Stimulated activated naive CD4-positive, alpha-beta T cell treated with Interleukin-2 at 50 U/mL for 16 hours (primary cell): ENCODE measurements around the gene AP1B1.

ENCODE experiments used
- DNase-seq: peaks from one replicate; lab custom pipeline; 2025; lab: John Stamatoyannopoulos, UW

The AP1B1 gene

GRCh38 chr22:29331658-29332300 lies 56.6 kb downstream of the AP1B1 start:
- DNase-seq = no peak

GRCh38 chr22:29331213-29331612 lies 57.2 kb downstream of the AP1B1 start:
- no peak for DNase-seq

GRCh38 chr22:29330753-29331152 lies 57.6 kb downstream of the AP1B1 start:
- DNase-seq = no peak

- DNase-seq = no peak
Observed at GRCh38 chr22:29330291-29330690, 58.1 kb downstream of the AP1B1 start.

- no peak for DNase-seq
Observed at GRCh38 chr22:29329581-29329980, 58.8 kb downstream of the AP1B1 start.

DNA sequence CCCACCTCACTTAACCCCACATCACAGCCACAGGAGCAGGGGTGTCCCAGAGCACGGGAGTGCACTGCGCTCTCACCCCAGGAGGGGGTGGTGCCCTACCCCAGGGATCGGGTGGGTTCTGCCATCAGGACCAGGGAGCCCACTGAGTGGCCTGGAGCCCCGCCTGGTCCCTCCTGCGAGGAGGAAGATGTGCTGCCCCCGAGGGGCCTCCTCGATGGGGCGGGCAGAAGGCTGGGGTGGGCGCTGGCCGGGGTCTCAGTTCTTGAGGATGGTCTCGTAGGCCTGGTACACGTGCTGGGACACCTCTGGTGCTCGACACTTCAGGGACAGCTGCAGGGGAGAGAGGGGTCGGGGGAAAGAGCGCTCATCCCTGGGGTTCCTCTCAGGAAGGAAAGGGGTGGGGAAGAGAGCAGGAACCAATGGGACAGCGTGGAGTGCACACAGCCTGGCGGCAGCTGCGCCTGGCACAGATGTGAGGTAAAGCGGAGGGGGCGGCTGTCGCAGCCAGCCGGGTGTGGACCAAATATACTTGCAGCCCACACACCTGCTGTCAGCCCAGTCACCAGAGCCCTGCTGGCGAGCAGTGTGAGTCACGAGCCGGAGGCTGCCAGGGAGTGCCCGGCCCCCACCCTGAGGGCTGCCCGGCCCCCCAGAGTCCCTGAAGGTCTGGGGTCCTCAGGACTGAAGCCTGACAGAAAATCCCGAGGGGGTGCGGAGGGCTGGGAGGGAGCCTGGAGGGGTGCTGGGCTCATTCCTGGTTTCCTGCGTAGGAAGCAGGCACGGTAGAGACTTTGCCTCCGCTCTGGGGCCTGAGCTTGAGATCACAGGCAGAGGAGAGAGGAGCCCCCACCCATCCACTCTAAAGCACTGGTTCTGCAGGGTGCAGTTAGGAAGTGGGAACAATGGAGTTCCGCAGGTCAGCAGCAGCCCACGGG lies 59.5 kb downstream of the AP1B1 start:
- no peak for DNase-seq

- DNase-seq = no peak
Observed at GRCh38 chr22:29328055-29328454, 60.3 kb downstream of the AP1B1 start.

- DNase-seq = no peak
Observed at GRCh38 chr22:29327089-29327764, 61.1 kb downstream of the AP1B1 start.

GRCh38 chr22:29326481-29326880 lies 61.9 kb downstream of the AP1B1 start:
- DNase-seq = no peak

DNA sequence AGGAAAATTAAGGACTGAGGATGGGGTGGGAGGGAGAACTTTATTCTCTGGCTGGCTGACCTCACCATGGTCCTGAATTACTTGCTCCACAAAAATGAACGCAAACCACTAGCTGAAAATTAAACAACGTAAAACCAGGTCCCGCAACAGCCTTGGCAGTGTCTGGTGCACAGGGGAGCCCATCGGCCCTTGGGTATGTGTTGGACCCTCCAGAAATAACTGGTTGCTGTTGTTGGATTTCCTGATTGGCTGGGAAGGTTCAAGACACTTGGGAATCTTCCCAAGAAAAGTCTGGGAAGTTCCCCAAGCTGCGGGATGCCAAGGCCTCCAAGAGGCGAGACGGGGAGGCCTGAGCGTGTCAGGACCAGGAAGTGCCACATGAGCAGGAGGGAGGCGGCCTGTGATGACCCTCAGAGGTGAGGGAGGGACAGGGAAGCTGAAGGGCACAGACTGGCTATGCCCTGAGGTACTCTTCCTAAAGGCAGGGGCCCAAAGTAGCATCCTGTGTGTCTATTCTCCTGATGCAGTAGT lies 62.5 kb downstream of the AP1B1 start:
- DNase-seq = no peak

- DNase-seq = no peak
Observed at GRCh38 chr22:29325356-29325755, 63.0 kb downstream of the AP1B1 start.

GRCh38 chr22:29323641-29324040 lies 64.7 kb downstream of the AP1B1 start:
- no peak for DNase-seq

GRCh38 chr22:29320546-29320945 lies 67.8 kb downstream of the AP1B1 start:
- no peak for DNase-seq

DNA sequence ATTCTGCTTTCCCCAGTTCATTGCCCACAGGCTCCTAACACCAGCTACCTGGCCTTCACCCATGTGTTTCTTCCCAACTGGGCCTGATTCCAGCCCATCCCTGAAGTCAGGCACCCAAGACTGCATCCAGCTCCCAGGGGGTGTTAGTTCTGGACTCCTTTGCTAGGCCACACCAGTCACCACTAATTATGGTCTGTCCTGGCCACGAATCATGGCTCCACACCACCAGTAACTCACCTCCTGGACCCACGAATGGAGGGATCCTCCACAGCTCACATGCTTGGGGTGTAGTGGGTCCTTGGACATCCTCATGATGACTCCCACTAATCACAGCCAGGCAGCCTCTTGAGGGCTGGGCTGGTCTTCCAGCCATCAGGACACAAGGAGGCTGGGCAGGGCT lies 69.3 kb downstream of the AP1B1 start:
- no peak for DNase-seq

GRCh38 chr22:29317827-29318454 lies 70.4 kb downstream of the AP1B1 start:
- no peak for DNase-seq

DNA sequence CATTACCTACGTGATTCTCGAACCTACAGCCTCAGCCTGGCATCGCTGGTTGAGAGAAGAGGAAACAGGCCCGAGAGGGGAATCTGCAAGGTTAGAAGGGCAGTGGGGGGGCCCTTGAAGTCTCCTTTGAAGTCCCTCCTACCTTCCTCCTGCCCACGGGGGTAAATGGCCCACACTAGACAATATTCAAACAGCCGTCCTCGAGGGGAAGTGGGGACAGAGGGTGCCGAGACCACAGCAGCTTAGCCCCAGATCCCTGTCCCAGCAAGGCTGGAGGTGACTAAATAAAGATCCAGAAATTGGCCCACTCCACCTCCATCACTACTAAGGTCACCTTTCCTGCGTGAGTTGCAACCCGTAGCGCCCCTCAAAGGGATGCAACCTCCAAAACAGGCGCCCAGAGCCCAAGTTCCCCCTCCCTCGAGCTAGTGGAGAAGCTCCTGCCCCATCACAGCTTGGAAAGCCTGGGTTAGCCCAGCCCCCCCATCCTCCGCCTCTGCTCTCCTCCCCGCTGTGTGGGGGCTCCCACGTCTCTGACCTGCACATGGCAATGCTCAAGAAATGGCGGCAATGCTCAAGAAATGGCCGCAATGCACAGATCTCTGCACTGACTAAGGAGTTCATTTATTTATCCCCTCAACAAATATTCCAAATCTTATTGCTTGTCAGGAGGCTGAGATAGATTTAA lies 72.1 kb downstream of the AP1B1 start:
- no peak for DNase-seq

DNA sequence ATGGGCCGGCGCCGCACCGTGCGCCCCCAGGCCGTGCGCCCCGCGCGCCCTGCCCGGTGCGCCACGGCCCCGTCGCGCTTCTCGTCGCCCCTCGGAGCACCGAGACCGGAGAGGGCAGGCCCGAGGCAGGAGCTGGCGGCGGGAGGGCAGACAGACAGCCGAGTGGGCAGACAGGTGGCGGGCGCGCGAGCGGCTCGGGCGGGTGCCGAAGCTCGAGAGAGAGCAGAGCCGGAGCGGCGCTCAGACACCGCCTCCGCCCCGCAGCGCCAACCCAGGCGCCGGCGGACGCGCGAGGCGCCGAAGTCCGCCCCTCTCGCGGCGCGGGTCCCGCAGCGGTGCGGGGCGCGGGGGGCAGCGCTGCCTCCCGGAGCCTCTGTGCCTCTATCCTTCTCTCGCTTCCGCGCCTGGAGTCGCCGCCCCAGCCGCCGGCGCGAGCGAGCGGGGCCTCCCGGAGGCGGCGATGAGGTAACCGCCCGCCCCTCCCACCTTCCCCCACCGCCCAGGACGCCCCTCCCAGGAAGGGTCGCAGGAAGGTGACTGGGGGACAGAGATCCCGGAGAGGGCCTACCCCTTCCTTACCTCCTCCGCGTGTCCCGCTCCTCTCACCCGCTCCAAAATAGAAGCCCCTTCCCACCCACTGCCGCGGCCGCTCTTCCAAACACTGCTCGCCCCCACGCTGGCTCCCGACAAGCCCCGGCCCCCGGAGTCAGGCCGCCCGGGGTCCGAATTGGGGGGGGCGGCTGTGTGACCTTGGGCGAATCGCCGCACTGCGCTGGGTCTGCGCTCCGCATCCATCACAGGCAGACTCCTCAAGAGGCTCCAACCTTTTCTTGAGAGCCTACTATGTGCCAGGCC lies 72.9 kb downstream of the AP1B1 start, which contains the start of gene RASL10A:
Gene RASL10A, minus strand, starts transcription at position 412 of the 855 bp plus-strand sequence. CDS start 451 bp downstream, outside the sequence.
- no peak for DNase-seq

DNA sequence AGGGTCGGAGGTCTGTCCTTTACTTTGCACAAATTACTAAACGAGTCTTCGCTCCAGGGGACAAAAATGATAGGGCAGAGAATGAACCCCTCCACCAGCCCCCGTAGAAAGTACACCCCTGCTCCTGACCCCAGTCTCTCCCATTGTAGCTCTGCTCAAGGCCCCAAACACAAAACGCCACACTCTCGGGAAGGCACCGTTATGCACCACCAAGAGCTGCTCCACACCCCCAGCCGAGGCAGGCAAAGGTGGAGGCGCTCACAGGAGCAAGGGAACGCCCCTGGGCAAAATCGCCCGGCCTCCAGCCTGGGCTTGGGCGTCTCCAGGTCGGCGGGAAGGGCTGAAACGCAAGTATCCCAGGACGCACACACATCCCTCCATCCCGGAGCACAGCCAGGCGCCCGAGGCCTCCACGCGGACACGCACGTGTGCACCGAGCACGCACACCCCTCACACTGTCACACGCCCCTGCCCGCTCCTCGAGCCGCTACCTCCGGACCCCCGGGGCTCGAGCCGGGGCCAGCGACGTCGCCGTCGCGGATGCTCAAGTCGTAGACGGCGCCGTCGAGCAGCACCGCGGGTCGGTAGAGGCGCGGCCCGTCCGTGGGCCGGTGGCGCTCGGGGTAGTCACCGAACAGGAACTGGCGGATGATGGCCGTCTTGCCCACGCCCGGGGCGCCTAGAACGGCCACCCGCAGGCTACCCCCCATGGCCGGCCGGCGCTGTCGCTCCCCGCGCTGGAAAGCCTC lies 73.7 kb downstream of the AP1B1 start:
- DNase-seq = no peak

DNA sequence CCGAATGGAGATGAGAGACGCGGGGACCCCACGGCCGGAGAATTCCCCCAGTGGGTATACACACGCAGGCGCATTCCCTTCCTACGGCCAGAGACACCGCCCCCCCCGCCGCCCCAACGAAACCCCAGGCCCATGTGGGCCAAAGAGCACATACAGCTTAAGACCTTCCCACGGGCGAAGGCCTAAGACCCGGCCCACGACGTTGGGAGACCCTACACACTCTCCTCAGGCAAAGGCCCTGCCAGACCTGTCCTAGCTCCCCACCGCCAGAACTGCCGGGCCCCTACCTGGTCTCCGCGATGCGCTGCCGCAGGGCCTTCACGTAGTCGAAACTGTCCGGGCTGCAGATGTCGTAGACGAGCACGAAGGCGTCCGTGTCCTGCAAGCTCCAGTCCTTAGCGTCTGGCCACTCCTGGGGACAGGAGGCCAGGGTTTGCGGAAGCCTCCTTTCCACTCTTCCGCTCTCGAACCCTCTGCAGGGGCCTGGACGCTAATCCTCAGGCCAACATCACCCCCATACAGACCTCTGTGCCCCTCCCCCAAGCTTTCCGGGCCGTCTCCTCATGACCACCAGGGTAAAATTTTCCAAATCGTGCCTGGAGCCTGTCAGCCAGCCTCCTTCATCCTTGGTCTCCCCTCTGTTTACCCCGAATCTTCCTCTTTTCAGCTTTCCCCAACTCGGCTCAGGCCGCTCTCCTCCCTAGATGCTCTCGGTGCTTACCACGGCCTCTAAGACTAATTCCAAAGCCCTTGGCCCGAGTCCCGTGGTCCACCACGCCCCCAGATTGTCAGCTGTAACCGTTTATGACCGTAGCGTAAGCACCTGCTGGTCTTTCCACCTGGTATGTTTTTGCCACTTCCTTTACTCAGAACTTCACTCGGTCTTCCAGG lies 74.5 kb downstream of the AP1B1 start:
- DNase-seq = no peak
